Hepatocyte (in vitro differentiated cells): ENCODE measurements around the gene ZSCAN12. TPM values are rescaled to one million over a fixed set of nuclear protein-coding genes. Genes with fewer than 3 reads are reported as not detected.
A peak's percentile ranks its signal among the peaks of the same experiment; 100 is the strongest.

ENCODE experiments used
- DNase-seq: peaks from one replicate; pipeline ENCODE4 v3.0.0-alpha.2; 2016; ENCODE audit warnings: low spot score
- H2AFZ ChIP-seq: fragments of 200-600 bp; sonication (generic); 2 replicates; pipeline ENCODE4 v1.6.0; 2016; ENCODE audit warnings: antibody characterized with exemption, mild to moderate bottlenecking
- H3K27ac ChIP-seq: fragments of 200-600 bp; sonication (generic); 2 replicates; pipeline ENCODE4 v1.5.1; 2016; ENCODE audit warnings: mild to moderate bottlenecking
- H3K27me3 ChIP-seq: fragments of 200-600 bp; sonication (generic); 2 replicates; pipeline ENCODE4 v1.6.1; 2016
- H3K36me3 ChIP-seq: fragments of 200-600 bp; sonication (generic); replicated peaks from 2 replicates; pipeline ENCODE4 v1.5.1; 2016; ENCODE audit warnings: low read depth; ENCODE audit not compliant: insufficient read depth
- H3K4me1 ChIP-seq: fragments of 200-600 bp; sonication (generic); 2 replicates; pipeline ENCODE4 v1.5.1; 2016; ENCODE audit warnings: mild to moderate bottlenecking, moderate library complexity; ENCODE audit not compliant: insufficient read depth
- H3K4me2 ChIP-seq: fragments of 200-600 bp; sonication (generic); 2 replicates; pipeline ENCODE4 v1.6.0; 2016
- H3K4me3 ChIP-seq: fragments of 200-600 bp; sonication (generic); 2 replicates; pipeline ENCODE4 v1.5.1; 2016; ENCODE audit warnings: mild to moderate bottlenecking
- H3K79me2 ChIP-seq: fragments of 200-600 bp; sonication (generic); 2 replicates; pipeline ENCODE4 v1.6.0; 2017; ENCODE audit warnings: mild to moderate bottlenecking
- H3K9me2 ChIP-seq: fragments of 200-600 bp; sonication (generic); replicated peaks from 2 replicates; pipeline ENCODE4 v1.6.0; 2017; ENCODE audit warnings: mild to moderate bottlenecking; ENCODE audit not compliant: insufficient read depth
- H3K9me3 ChIP-seq: fragments of 200-600 bp; sonication (generic); 2 replicates; pipeline ENCODE4 v1.5.1; 2016; ENCODE audit warnings: low read depth, mild to moderate bottlenecking
- H4K20me1 ChIP-seq: fragments of 200-600 bp; sonication (generic); 2 replicates; pipeline ENCODE4 v1.6.0; 2016; ENCODE audit warnings: mild to moderate bottlenecking; ENCODE audit not compliant: insufficient read depth, poor library complexity, severe bottlenecking
- EZH2 ChIP-seq: fragments of 200-600 bp; sonication (generic); IDR thresholded peaks from 2 replicates; pipeline ENCODE4 v1.6.1; 2016; ENCODE audit warnings: antibody characterized with exemption, mild to moderate bottlenecking, borderline replicate concordance
- EZH2phosphoT487 ChIP-seq: fragments of 200-600 bp; sonication (generic); IDR thresholded peaks from one replicate; pipeline ENCODE4 v1.6.1; 2018; ENCODE audit warnings: antibody characterized with exemption, mild to moderate bottlenecking, low read depth, moderate library complexity; ENCODE audit not compliant: unreplicated experiment, severe bottlenecking
- WGBS: methylation state at CpG from one replicate; pipeline ENCODE4 v1.1.6; 2016; ENCODE audit warnings: low lambda C conversion rate; ENCODE audit errors: missing lambda C conversion rate; 5-methylcytosine and 5-hydroxymethylcytosine counted together
- polyA plus RNA-seq: library from polyadenylated mRNA; unstranded; fragments of >200 nt; fragmentation: Nextera tagmentation; extraction: Ambion mirVana; gene quantifications from 2 replicates; pipeline ENCODE4 v1.2.1, GENCODE V29; 2016
- total RNA-seq: library from RNA; depleted of rRNA; stranded (reverse); fragments of >200 nt; gene quantifications from 2 replicates; pipeline ENCODE4 v1.2.3, GENCODE V29; 2014
- TF ChIP-seq, protein P1 (sequence below): fragments of 200-600 bp; sonication (generic); IDR thresholded peaks from 2 replicates; pipeline ENCODE4 v1.5.1; 2016; ENCODE audit warnings: antibody characterized with exemption, mild to moderate bottlenecking; ENCODE audit not compliant: poor library complexity

Gene ZSCAN12
- total and polyA plus RNA-seq, 2 experiments from 2014 or later, result 2.1 to 6.1 TPM

DNA sequence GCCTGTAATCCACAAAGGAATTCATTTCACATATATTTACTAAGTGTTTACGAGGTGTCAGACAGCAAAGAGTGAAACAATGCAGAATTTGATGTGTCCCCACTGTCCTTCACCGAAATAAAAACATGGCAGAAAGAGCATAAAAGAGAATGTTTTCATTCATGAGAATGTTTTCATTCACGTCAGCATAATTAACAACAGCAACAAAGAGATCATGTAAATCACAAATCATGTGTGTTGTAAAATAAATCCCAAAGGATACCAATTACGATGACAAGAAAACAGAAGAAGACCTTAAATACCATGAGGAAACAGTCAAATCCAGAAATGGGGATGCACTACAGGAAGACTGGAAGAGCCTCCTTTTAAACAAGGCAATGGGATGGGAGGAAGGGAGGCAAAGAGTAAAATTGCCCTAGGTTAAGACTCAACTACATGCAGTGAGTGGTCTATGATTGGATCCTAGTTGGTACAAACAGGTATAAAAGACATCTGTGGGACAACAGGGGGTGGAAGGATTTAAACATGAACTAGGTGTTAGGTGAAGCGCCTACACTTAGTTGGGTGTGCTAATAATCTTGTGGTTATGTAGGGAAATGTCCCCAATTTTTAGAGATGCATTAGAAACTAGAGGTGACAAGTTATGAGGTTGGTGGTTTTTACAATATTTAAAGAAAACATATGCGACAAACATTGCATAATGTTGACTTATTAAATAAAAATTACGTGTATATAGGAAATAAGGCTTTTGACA lies 65.1 kb downstream of the ZSCAN12 start:
- H3K4me2 ChIP-seq, result peak overlapping the region; percentile 70
- 83% methylated on average over 7 of the region's 7 CpGs for WGBS
- no peak for DNase-seq

DNA sequence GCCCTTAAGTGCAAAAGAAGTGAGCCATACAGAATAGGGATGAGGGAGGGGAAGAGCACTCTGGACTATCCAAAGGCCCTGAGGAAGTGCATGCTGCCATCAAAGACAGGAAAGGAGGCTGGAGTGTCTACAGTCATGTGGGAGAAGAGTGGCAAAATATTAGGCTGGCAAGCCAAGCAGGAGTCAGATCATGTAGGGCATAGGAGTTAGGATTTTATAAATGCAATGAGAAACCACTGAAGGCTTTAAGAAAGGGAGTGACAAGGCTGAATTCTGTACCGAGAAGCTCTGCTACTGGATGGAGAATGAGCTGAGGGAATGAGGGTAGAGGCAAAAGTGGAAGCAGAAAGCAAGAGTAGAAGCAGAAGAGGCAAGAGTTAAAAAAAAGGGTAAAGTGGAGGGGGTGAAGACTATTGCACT lies 65.9 kb downstream of the ZSCAN12 start:
- Histone ChIP-seq H4K20me1 (no peaks in the 10 kb centered on the region), H3K36me3 (no peaks in the 10 kb centered on the region), H3K4me2 (no peak overlapping the region), H3K4me1 (peaks cover 7% of the 10 kb centered on the region), H2AFZ (no peak overlapping the region), H3K9me2 (no peaks in the 10 kb centered on the region), H3K27me3 (no peaks in the 10 kb centered on the region), H3K4me3 (no peak overlapping the region), H3K79me2 (peaks cover 12% of the 10 kb centered on the region), H3K9me3 (no peaks in the 10 kb centered on the region), H3K27ac (no peak overlapping the region)
- DNase-seq, result no peak
- TF ChIP-seq EZH2, result no peak
- TF ChIP-seq EZH2phosphoT487, result no peak
- TF ChIP-seq, protein P1, sequence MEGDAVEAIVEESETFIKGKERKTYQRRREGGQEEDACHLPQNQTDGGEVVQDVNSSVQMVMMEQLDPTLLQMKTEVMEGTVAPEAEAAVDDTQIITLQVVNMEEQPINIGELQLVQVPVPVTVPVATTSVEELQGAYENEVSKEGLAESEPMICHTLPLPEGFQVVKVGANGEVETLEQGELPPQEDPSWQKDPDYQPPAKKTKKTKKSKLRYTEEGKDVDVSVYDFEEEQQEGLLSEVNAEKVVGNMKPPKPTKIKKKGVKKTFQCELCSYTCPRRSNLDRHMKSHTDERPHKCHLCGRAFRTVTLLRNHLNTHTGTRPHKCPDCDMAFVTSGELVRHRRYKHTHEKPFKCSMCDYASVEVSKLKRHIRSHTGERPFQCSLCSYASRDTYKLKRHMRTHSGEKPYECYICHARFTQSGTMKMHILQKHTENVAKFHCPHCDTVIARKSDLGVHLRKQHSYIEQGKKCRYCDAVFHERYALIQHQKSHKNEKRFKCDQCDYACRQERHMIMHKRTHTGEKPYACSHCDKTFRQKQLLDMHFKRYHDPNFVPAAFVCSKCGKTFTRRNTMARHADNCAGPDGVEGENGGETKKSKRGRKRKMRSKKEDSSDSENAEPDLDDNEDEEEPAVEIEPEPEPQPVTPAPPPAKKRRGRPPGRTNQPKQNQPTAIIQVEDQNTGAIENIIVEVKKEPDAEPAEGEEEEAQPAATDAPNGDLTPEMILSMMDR, result no peak
- 64% methylated on average over 1 of the region's 1 CpG for WGBS

More for the DNA sequence above, 65.1 kb downstream of the ZSCAN12 start:
- TF ChIP-seq EZH2 (no peak), EZH2phosphoT487 (peak; percentile 3)
- TF ChIP-seq, protein P1, result no peak
- H3K27ac ChIP-seq, result peak overlapping the region; percentile 90
- no peaks in the 10 kb centered on the region for H3K36me3 ChIP-seq
- H4K20me1 ChIP-seq, result no peaks in the 10 kb centered on the region
- H2AFZ ChIP-seq, result peak overlapping the region; percentile 31
- no peaks in the 10 kb centered on the region for H3K9me3 ChIP-seq
- no peaks in the 10 kb centered on the region for H3K27me3 ChIP-seq
- H3K4me1 ChIP-seq, result peaks cover 7% of the 10 kb centered on the region
- peaks cover 13% of the 10 kb centered on the region for H3K79me2 ChIP-seq
- no peaks in the 10 kb centered on the region for H3K9me2 ChIP-seq
- H3K4me3 ChIP-seq, result no peak overlapping the region

DNA sequence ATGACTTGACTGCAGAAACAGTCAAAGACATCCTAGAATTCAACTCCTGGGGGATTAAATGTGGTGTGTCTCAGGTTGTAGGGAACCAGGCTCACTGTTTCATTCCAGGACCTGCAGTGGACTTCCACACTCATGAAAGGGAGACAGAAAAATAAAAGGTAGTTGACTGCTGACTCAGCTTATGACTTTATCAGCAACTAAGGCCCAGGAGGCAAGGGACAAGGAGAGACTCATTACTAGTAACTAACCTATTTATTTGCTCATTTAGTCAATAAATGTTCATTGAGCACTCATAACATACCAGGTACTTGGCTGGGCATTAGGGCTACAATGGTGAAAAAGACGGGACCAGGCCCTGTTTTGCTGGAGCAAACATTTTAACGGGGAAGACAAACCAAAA lies 66.5 kb downstream of the ZSCAN12 start:
- no peak overlapping the region for H2AFZ ChIP-seq
- H3K4me3 ChIP-seq, result no peak overlapping the region
- H4K20me1 ChIP-seq, result no peaks in the 10 kb centered on the region
- H3K4me1 ChIP-seq, result peaks cover 7% of the 10 kb centered on the region
- no peak overlapping the region for H3K27ac ChIP-seq
- no peak overlapping the region for H3K4me2 ChIP-seq
- TF ChIP-seq, protein P1, result no peak
- TF ChIP-seq EZH2phosphoT487 (no peak), EZH2 (no peak)
- no peak for DNase-seq
- no peaks in the 10 kb centered on the region for H3K36me3 ChIP-seq
- 86% methylated on average over 2 of the region's 2 CpGs for WGBS
- H3K79me2 ChIP-seq, result peaks cover 7% of the 10 kb centered on the region
- H3K9me2 ChIP-seq, result no peaks in the 10 kb centered on the region
- H3K27me3 ChIP-seq, result no peaks in the 10 kb centered on the region
- H3K9me3 ChIP-seq, result no peaks in the 10 kb centered on the region
